A549 treated with GW870086 at 1 μM for 4 hours (cell line): ENCODE measurements around the gene ATG12. TPM values are rescaled to one million over a fixed set of nuclear protein-coding genes. Genes with fewer than 3 reads are reported as not detected.

Experiments
- total RNA-seq: library from RNA; stranded (reverse); fragments of 200-300 nt; extraction: Qiagen RNA extraction; gene quantifications from 5 replicates; pipeline ENCODE4 v1.2.3, GENCODE V29; 2022; ENCODE audit warnings: low read depth

ATG12 gene
- total RNA-seq, result 41.9 to 54.8 TPM (median 48.8 TPM) in 5 replicates

GRCh38 chr5:115841382-115842088, at the start of gene ATG12, which contains the start of gene AP3S1:
Gene ATG12 (minus strand): TSS chr5:115841565. CDS start chr5:115841552, 13 bp downstream.
Gene AP3S1 (plus strand): TSS chr5:115841935. CDS start chr5:115842038, 103 bp downstream.

GRCh38 chr5:115816226-115817081, 24.9 kb downstream of the ATG12 start, which contains the start of gene CDO1:
Gene CDO1 (minus strand): TSS chr5:115816659. CDS start chr5:115816397, 262 bp downstream.

Other genes starting within 250 kb of the ATG12 start
- 0.72 to 1.4 TPM (median 1.3 TPM) in 5 replicates for gene TICAM2, start 239.1 kb downstream of the ATG12 start, total RNA-seq
- 45.3 to 61.3 TPM (median 56.7 TPM) in 5 replicates for gene TMED7, start 215.5 kb downstream of the ATG12 start, total RNA-seq
- gene CDO1, start 24.9 kb downstream of the ATG12 start, total RNA-seq, result not detected in 5 replicates
- gene AP3S1, start 370 bp upstream of the ATG12 start, total RNA-seq, result 62.8 to 83.9 TPM (median 72.3 TPM) in 5 replicates
- 0.06 to 0.08 TPM (median 0.07 TPM) in 3 of 5 replicates, not detected in the others for gene LVRN, start 120.9 kb upstream of the ATG12 start, total RNA-seq
- 0.14 to 0.60 TPM (median 0.26 TPM) in 5 replicates for gene ARL14EPL, start 190.9 kb upstream of the ATG12 start, total RNA-seq
- gene COMMD10, start 243.5 kb upstream of the ATG12 start, total RNA-seq, result 33.6 to 39.6 TPM (median 36.1 TPM) in 5 replicates